ENCODE data around the gene CREG2.

DNA sequence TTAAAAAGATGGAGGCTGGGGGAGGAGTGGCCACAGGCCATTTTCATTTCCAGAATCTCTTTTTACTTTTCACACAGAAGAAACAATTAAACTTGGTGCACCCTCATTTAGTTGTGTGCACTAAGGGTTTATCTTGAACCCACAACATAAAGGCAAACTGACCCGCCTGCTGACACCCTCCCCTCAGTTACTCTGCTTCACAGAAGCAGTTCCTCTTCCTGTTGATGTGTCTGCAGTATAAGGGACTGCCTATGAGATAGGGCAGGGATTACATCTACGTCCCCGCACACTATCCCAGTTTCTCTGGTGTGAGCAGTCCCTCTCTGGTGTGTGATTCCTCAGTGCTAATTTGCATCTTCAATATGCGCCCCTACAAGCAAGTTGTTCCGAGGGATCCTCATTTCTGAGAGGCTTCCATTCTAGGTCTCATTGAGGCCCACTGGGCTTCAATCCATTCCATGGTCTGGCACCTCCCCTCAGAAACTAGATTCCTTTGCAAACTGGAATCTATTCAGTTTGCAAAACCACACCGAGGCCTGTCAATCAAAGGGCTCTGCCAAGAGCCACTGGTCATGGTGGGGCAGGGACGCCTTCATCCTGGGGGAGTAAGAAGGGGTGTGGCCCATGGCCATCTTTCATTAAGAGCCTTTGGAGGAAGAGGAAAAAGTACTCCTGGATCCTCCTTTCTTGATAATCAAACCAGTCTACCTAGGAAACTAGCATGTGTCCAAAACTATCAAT, 12.3 kb downstream of the CREG2 start:
- TF ChIP-seq POLR2AphosphoS5 (IDR thresholded peaks at IDR 0.05; ENCODE audit: low read depth, low read length) (no peak), SIN3A (IDR thresholded peaks at IDR 0.05; ENCODE audit: borderline replicate concordance, insufficient read depth, low read depth, low read length) (no peak)
- TF ChIP-seq, protein P1, sequence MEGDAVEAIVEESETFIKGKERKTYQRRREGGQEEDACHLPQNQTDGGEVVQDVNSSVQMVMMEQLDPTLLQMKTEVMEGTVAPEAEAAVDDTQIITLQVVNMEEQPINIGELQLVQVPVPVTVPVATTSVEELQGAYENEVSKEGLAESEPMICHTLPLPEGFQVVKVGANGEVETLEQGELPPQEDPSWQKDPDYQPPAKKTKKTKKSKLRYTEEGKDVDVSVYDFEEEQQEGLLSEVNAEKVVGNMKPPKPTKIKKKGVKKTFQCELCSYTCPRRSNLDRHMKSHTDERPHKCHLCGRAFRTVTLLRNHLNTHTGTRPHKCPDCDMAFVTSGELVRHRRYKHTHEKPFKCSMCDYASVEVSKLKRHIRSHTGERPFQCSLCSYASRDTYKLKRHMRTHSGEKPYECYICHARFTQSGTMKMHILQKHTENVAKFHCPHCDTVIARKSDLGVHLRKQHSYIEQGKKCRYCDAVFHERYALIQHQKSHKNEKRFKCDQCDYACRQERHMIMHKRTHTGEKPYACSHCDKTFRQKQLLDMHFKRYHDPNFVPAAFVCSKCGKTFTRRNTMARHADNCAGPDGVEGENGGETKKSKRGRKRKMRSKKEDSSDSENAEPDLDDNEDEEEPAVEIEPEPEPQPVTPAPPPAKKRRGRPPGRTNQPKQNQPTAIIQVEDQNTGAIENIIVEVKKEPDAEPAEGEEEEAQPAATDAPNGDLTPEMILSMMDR (IDR thresholded peaks at IDR 0.05): no peak
- TF ChIP-seq, protein P2, sequence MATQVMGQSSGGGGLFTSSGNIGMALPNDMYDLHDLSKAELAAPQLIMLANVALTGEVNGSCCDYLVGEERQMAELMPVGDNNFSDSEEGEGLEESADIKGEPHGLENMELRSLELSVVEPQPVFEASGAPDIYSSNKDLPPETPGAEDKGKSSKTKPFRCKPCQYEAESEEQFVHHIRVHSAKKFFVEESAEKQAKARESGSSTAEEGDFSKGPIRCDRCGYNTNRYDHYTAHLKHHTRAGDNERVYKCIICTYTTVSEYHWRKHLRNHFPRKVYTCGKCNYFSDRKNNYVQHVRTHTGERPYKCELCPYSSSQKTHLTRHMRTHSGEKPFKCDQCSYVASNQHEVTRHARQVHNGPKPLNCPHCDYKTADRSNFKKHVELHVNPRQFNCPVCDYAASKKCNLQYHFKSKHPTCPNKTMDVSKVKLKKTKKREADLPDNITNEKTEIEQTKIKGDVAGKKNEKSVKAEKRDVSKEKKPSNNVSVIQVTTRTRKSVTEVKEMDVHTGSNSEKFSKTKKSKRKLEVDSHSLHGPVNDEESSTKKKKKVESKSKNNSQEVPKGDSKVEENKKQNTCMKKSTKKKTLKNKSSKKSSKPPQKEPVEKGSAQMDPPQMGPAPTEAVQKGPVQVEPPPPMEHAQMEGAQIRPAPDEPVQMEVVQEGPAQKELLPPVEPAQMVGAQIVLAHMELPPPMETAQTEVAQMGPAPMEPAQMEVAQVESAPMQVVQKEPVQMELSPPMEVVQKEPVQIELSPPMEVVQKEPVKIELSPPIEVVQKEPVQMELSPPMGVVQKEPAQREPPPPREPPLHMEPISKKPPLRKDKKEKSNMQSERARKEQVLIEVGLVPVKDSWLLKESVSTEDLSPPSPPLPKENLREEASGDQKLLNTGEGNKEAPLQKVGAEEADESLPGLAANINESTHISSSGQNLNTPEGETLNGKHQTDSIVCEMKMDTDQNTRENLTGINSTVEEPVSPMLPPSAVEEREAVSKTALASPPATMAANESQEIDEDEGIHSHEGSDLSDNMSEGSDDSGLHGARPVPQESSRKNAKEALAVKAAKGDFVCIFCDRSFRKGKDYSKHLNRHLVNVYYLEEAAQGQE (IDR thresholded peaks at IDR 0.05; ENCODE audit: insufficient read depth in 1 of 2, low read depth in 2 of 2, low read length in 1 of 2): no peak
